ENCODE results near the gene CNN1. TPM values are rescaled to one million over a fixed set of nuclear protein-coding genes. Genes with fewer than 3 reads are reported as not detected.

The CNN1 gene
- total RNA-seq, 4 donors from 2014 or later, result 0.92 to 6.7 (median 3.9) TPM

GRCh38 chr19:11534948-11535347 lies 3.7 kb upstream of the CNN1 start:
- intact Hi-C loops (cut with DNase I; ENCODE audit: low total_unique reads) (loop anchor here (5.0 kb wide), 2 partner anchors 62 to 153 kb away; partner anchors contain the start of genes EPOR and ZNF627), in situ Hi-C loops (cut with MboI; ENCODE audit: low sequenced_read_pairs in 4 of 4) (no loop called here)
- H3K27me3 ChIP-seq, result peaks cover 0 to 8% (median 6%) of the 10 kb centered on the region in 3 donors
- peaks cover 0 to 3% of the 10 kb centered on the region in 2 donors for H3K4me1 ChIP-seq
- TF ChIP-seq, protein P1, sequence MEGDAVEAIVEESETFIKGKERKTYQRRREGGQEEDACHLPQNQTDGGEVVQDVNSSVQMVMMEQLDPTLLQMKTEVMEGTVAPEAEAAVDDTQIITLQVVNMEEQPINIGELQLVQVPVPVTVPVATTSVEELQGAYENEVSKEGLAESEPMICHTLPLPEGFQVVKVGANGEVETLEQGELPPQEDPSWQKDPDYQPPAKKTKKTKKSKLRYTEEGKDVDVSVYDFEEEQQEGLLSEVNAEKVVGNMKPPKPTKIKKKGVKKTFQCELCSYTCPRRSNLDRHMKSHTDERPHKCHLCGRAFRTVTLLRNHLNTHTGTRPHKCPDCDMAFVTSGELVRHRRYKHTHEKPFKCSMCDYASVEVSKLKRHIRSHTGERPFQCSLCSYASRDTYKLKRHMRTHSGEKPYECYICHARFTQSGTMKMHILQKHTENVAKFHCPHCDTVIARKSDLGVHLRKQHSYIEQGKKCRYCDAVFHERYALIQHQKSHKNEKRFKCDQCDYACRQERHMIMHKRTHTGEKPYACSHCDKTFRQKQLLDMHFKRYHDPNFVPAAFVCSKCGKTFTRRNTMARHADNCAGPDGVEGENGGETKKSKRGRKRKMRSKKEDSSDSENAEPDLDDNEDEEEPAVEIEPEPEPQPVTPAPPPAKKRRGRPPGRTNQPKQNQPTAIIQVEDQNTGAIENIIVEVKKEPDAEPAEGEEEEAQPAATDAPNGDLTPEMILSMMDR (IDR thresholded peaks at IDR 0.05 in 4 of 5, conservative IDR thresholded peaks at IDR 0.05 in 1 of 5), result no peak
- no peak for TF ChIP-seq POLR2A (IDR thresholded peaks at IDR 0.05)
- ATAC-seq (no peak), DNase-seq (no peak)
- H3K9me3 ChIP-seq, result no peaks in the 10 kb centered on the region
- no peak overlapping the region for H3K4me3 ChIP-seq
- no peaks in the 10 kb centered on the region for H3K36me3 ChIP-seq
- peak overlapping the region in 3 of 4 donors; percentile 74 to 84 (median 81) for H3K27ac ChIP-seq

DNA sequence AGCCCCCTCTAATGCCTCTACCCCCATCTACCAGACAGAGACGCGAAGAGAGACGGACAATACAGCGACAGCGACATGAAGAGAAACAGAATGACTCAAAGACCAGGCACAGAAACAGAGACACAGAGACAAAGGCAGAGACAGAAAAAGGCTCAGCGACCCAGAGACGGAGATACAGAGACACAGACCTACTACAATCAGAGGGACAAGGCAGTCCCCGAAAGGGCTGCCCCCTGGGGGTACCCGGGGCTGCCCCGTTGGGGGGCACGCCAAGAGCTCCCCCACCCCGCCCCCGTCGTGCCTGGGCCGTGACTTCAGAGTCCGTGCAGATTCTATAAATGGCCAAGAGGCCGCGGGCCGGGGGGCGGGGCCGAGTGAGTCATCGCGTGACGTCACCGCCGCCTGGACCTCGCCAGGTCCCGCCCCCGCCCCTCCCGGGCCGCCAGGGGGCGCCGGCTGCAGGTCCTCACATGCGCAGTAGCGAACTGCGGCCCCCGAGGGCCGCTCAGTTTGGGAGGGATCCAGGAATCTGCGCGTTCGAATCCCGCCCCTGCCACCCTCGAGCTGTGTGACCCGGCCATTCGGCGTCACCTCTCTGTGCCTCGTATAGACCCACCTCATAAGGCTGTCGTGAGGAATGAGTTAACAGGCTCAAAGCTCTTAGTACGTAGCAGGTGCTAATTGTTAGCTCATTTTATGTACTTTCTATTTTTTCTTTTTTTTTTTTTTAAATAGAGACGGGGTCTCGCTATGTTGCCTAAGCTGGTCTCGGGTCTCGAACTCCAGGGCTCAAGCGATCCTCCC lies 2.7 kb upstream of the CNN1 start:
- ATAC-seq (peak; percentile 87 to 94), DNase-seq (peak; percentile 60 to 82)
- Histone ChIP-seq H3K9me3 (no peaks in the 10 kb centered on the region), H3K36me3 (no peaks in the 10 kb centered on the region), H3K4me3 (peak overlapping the region; percentile 45 to 60 (median 49)), H3K27me3 (peaks cover 0 to 10% (median 7%) of the 10 kb centered on the region in 3 donors), H3K4me1 (peaks cover 0 to 3% of the 10 kb centered on the region in 2 donors), H3K27ac (peak overlapping the region; percentile 74 to 84 (median 80))
- TF ChIP-seq, protein P1 (IDR thresholded peaks at IDR 0.05 in 4 of 5, conservative IDR thresholded peaks at IDR 0.05 in 1 of 5), result peak; percentile 75 to 91 (median 90)
- peak; percentile 60 to 80 for TF ChIP-seq POLR2A (IDR thresholded peaks at IDR 0.05)
- in situ Hi-C loops (cut with MboI; ENCODE audit: low sequenced_read_pairs in 4 of 4) (no loop called here), intact Hi-C loops (cut with DNase I; ENCODE audit: low total_unique reads) (loop anchor here (2.0 to 5.0 kb wide), 3 partner anchors 23 to 154 kb away; partner anchors contain the start of genes ELOF1, EPOR and ZNF627)

- in situ Hi-C loops (cut with MboI; ENCODE audit: low sequenced_read_pairs in 4 of 4) (no loop called here), intact Hi-C loops (cut with DNase I; ENCODE audit: low total_unique reads) (loop anchor here (5.0 kb wide), 2 partner anchors 58 to 157 kb away; partner anchors contain the start of genes EPOR and ZNF627)
- TF ChIP-seq POLR2A (IDR thresholded peaks at IDR 0.05), result no peak
- TF ChIP-seq, protein P1 (IDR thresholded peaks at IDR 0.05 in 4 of 5, conservative IDR thresholded peaks at IDR 0.05 in 1 of 5), result no peak
- Histone ChIP-seq H3K27me3 (peaks cover 0 to 10% (median 7%) of the 10 kb centered on the region in 3 donors), H3K9me3 (no peaks in the 10 kb centered on the region), H3K27ac (peak overlapping the region in 3 of 4 donors; percentile 33 to 61 (median 57)), H3K4me1 (peaks cover 0 to 3% of the 10 kb centered on the region in 2 donors), H3K4me3 (peak overlapping the region; percentile 20 to 40 (median 30)), H3K36me3 (no peaks in the 10 kb centered on the region)
- ATAC-seq, result no peak
- DNase-seq, result no peak
These were observed 1.1 kb downstream of the CNN1 start for GRCh38 chr19:11539495-11540365.

- Histone ChIP-seq H3K27me3 (peaks cover 0 to 10% (median 7%) of the 10 kb centered on the region in 3 donors), H3K9me3 (no peaks in the 10 kb centered on the region), H3K36me3 (no peaks in the 10 kb centered on the region), H3K4me1 (peaks cover 0 to 1% of the 10 kb centered on the region in 2 donors), H3K4me3 (no peak overlapping the region), H3K27ac (peak overlapping the region in 2 of 4 donors; percentile 7 to 61)
- intact Hi-C loops (cut with DNase I; ENCODE audit: low total_unique reads) (no loop called here), in situ Hi-C loops (cut with MboI; ENCODE audit: low sequenced_read_pairs in 4 of 4) (no loop called here)
- DNase-seq (no peak), ATAC-seq (no peak)
- no peak for TF ChIP-seq POLR2A (IDR thresholded peaks at IDR 0.05)
- TF ChIP-seq, protein P1 (IDR thresholded peaks at IDR 0.05 in 4 of 5, conservative IDR thresholded peaks at IDR 0.05 in 1 of 5), result no peak
These were observed 2.0 kb downstream of the CNN1 start for GRCh38 chr19:11540645-11541044.
